Parathyroid adenoma (tissue), 2 donors: ENCODE results near the gene ZNF492.
"Not testable (repeated sequence)": the region's sequence is repeated elsewhere in the genome, so short reads cannot be mapped to it uniquely, and the experiment has no call there.

Source experiments
- H2AFZ ChIP-seq: fragments of 300-600 bp; sonication (generic); one replicate; pipeline ENCODE4 v1.7.0; 2017; ENCODE audit warnings: antibody characterized with exemption, mild to moderate bottlenecking
- H3K27ac ChIP-seq: fragments of 300-600 bp; sonication (generic); one replicate; pipeline ENCODE4 v1.7.0; 2017
- H3K27me3 ChIP-seq: fragments of 300-600 bp; sonication (generic); one replicate; pipeline ENCODE4 v1.7.0; 2017; ENCODE audit warnings: low read length; ENCODE audit not compliant: control insufficient read depth, insufficient read depth
- H3K36me3 ChIP-seq: fragments of 300-600 bp; sonication (generic); one replicate; pipeline ENCODE4 v1.7.0; 2017; ENCODE audit warnings: low read length; ENCODE audit not compliant: control insufficient read depth, insufficient read depth
- H3K4me1 ChIP-seq: fragments of 300-600 bp; sonication (generic); one replicate; pipeline ENCODE4 v1.7.0; 2017; ENCODE audit warnings: control low read depth
- H3K4me2 ChIP-seq: fragments of 300-600 bp; sonication (generic); one replicate; pipeline ENCODE4 v1.7.0; 2017; ENCODE audit warnings: low read length
- H3K4me3 ChIP-seq: fragments of 300-600 bp; sonication (generic); one replicate; pipeline ENCODE4 v1.7.0; 2017; ENCODE audit warnings: low read depth, low read length
- H3K79me2 ChIP-seq: fragments of 300-600 bp; sonication (generic); one replicate; pipeline ENCODE4 v1.7.0; 2017; ENCODE audit warnings: control low read depth
- H3K9ac ChIP-seq: fragments of 300-600 bp; sonication (generic); one replicate; pipeline ENCODE4 v1.7.0; 2017; ENCODE audit warnings: mild to moderate bottlenecking
- H3K9me3 ChIP-seq: fragments of 300-600 bp; sonication (generic); one replicate; pipeline ENCODE4 v1.7.0; 2017; ENCODE audit warnings: low read length; ENCODE audit not compliant: control insufficient read depth
- TF ChIP-seq, protein P1 (sequence below): fragments of 300-600 bp; sonication (generic); IDR thresholded peaks from one replicate; pipeline ENCODE4 v1.7.0; 2017; ENCODE audit warnings: antibody characterized with exemption, mild to moderate bottlenecking
- donor health status: primary hyperparathyroidism.

The ZNF492 gene

DNA sequence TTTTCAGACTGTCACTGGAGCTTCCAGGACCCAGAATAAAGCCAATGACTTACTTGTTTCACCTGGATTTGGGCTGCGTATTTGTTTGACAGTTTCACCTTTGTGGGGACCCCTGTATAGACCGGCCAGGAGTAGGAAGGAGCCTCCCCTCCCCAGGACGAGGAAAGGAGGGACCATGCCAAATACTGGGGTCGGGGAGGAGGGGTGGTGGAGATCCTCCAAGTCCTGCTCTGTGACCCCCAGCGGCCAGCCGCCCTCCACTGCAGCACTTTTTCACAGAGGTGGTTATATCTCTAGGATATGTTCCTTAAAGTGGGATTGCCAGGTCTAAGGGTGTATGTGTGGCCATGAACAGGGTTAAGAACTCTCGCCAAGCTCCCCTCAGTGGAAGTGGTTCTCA lies 25.7 kb upstream of the ZNF492 start:
- Histone ChIP-seq H3K4me1 (no peaks in the 10 kb centered on the region), H2AFZ (no peak overlapping the region), H3K36me3 (no peaks in the 10 kb centered on the region), H3K79me2 (no peaks in the 10 kb centered on the region), H3K9ac (no peak overlapping the region), H3K27me3 (no peaks in the 10 kb centered on the region), H3K9me3 (no peaks in the 10 kb centered on the region), H3K4me2 (no peak overlapping the region), H3K27ac (no peak overlapping the region), H3K4me3 (no peak overlapping the region)
- TF ChIP-seq, protein P1, sequence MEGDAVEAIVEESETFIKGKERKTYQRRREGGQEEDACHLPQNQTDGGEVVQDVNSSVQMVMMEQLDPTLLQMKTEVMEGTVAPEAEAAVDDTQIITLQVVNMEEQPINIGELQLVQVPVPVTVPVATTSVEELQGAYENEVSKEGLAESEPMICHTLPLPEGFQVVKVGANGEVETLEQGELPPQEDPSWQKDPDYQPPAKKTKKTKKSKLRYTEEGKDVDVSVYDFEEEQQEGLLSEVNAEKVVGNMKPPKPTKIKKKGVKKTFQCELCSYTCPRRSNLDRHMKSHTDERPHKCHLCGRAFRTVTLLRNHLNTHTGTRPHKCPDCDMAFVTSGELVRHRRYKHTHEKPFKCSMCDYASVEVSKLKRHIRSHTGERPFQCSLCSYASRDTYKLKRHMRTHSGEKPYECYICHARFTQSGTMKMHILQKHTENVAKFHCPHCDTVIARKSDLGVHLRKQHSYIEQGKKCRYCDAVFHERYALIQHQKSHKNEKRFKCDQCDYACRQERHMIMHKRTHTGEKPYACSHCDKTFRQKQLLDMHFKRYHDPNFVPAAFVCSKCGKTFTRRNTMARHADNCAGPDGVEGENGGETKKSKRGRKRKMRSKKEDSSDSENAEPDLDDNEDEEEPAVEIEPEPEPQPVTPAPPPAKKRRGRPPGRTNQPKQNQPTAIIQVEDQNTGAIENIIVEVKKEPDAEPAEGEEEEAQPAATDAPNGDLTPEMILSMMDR, result no peak

GRCh38 chr19:22609630-22610029 lies 24.5 kb upstream of the ZNF492 start:
- Histone ChIP-seq H3K4me1 (no peaks in the 10 kb centered on the region), H2AFZ (no peak overlapping the region), H3K4me3 (no peak overlapping the region), H3K79me2 (no peaks in the 10 kb centered on the region), H3K27ac (no peak overlapping the region), H3K27me3 (no peaks in the 10 kb centered on the region), H3K36me3 (no peaks in the 10 kb centered on the region), H3K4me2 (no peak overlapping the region), H3K9ac (no peak overlapping the region), H3K9me3 (no peaks in the 10 kb centered on the region)
- TF ChIP-seq, protein P1, result no peak

- Histone ChIP-seq H3K79me2 (no peaks in the 10 kb centered on the region), H3K9ac (no peak overlapping the region), H3K9me3 (no peaks in the 10 kb centered on the region), H3K4me2 (no peak overlapping the region), H3K27me3 (no peaks in the 10 kb centered on the region), H3K4me1 (no peaks in the 10 kb centered on the region), H3K4me3 (no peak overlapping the region), H3K27ac (no peak overlapping the region), H2AFZ (no peak overlapping the region), H3K36me3 (no peaks in the 10 kb centered on the region)
- TF ChIP-seq, protein P1, result no peak
Measured at GRCh38 chr19:22610121-22610520, 24.0 kb upstream of the ZNF492 start.

- Histone ChIP-seq H3K27ac (no peak overlapping the region), H3K4me2 (no peak overlapping the region), H3K4me3 (no peak overlapping the region), H3K9me3 (no peaks in the 10 kb centered on the region), H3K79me2 (no peaks in the 10 kb centered on the region), H2AFZ (no peak overlapping the region), H3K9ac (no peak overlapping the region), H3K27me3 (no peaks in the 10 kb centered on the region), H3K4me1 (no peaks in the 10 kb centered on the region), H3K36me3 (no peaks in the 10 kb centered on the region)
- TF ChIP-seq, protein P1, result no peak
Measured at GRCh38 chr19:22612316-22612715, 21.8 kb upstream of the ZNF492 start.

DNA sequence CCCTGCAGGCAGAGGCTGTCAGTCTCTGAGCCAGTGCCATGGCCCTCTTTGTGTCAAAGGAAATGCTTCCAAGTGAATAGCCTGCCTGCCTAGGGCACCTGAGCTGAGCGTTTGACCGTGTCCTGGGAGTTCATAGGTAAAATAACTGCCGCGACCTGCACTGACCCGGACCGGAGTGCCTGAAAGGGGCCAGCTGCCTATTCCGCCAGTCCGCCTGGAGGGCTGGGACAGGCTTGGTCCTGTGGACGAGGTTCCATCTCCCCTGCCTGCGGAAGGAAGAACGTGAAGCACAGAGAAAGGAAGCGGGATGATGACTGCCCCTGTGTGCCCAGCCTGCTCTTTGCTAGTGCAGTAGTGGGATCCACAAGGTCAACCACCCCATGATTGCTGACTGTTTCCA lies 17.5 kb upstream of the ZNF492 start:
- Histone ChIP-seq H3K36me3 (no peaks in the 10 kb centered on the region), H3K4me3 (no peak overlapping the region), H3K4me2 (no peak overlapping the region), H3K9me3 (no peaks in the 10 kb centered on the region), H2AFZ (no peak overlapping the region), H3K9ac (no peak overlapping the region), H3K27me3 (no peaks in the 10 kb centered on the region), H3K27ac (no peak overlapping the region), H3K4me1 (no peaks in the 10 kb centered on the region), H3K79me2 (no peaks in the 10 kb centered on the region)
- TF ChIP-seq, protein P1, result no peak

- not testable (repeated sequence) for H3K4me3 ChIP-seq, H3K4me1 ChIP-seq, H3K79me2 ChIP-seq, H3K36me3 ChIP-seq, H3K4me2 ChIP-seq, H3K27me3 ChIP-seq, H3K27ac ChIP-seq, H3K9ac ChIP-seq, H3K9me3 ChIP-seq, H2AFZ ChIP-seq
Measured at GRCh38 chr19:22617181-22617580, 16.9 kb upstream of the ZNF492 start.
